SK-N-MC (cell line): ENCODE results near the gene ALS2.

ENCODE experiments used
- EZH2 ChIP-seq: fragments of 200-600 bp; sonication (generic); IDR thresholded peaks from one replicate; pipeline ENCODE4 v1.6.1; 2017; ENCODE audit warnings: antibody characterized with exemption
- FOXP2 ChIP-seq: optimal IDR thresholded peaks from 2 replicates; pipeline ENCODE3; 2011; ENCODE audit warnings: mild to moderate bottlenecking, moderate library complexity; ENCODE audit not compliant: insufficient read depth; ENCODE audit errors: extremely low read length, control extremely low read depth
- POLR2AphosphoS5 ChIP-seq: IDR thresholded peaks from 2 replicates; pipeline ENCODE4 v1.6.1; 2012; ENCODE audit warnings: mild to moderate bottlenecking, low read depth, low read length, borderline replicate concordance

- no peak for TF ChIP-seq EZH2
- TF ChIP-seq POLR2AphosphoS5: no peak
- TF ChIP-seq FOXP2: no peak
Measured at GRCh38 chr2:201664334-201664733, 116.4 kb downstream of the ALS2 start.
